22Rv1 (cell line): ENCODE measurements around the gene BRD8.

ENCODE experiments used
- CTCF ChIP-seq: fragments of 450-650 bp; IDR thresholded peaks from 2 replicates; pipeline ENCODE4 v1.5.1; 2017; ENCODE audit warnings: mild to moderate bottlenecking
- ZFX ChIP-seq: fragments of 450-650 bp; IDR thresholded peaks from 2 replicates; pipeline ENCODE4 v1.6.1; 2017; ENCODE audit warnings: antibody characterized with exemption, borderline replicate concordance

GRCh38 chr5:138180183-138180782 is 1.9 kb upstream of the BRD8 start:
- TF ChIP-seq CTCF (peak; percentile 80), ZFX (no peak)
